Ovary (tissue), 9 donors: ENCODE data around the gene C1S. TPM values are rescaled to one million over a fixed set of nuclear protein-coding genes. Genes with fewer than 3 reads are reported as not detected.

Source experiments
- DNase-seq, 5 donors: peaks; one replicate each; pipeline ENCODE4 v3.0.0-alpha.2; 2019 to 2020
- H3K27ac ChIP-seq, 2 donors: fragments of 200-600 bp; one replicate each; pipeline versions ENCODE4 v1.5.1 to v1.8.0; 2019 to 2022
- H3K27me3 ChIP-seq: fragments of 200-600 bp; one replicate; pipeline ENCODE4 v1.8.0; 2022
- H3K36me3 ChIP-seq: fragments of 200-600 bp; sonication (generic); one replicate; pipeline ENCODE4 v1.5.1; 2019
- H3K4me1 ChIP-seq: one replicate; pipeline ENCODE4 v1.8.1; 2013; ENCODE audit warnings: mild to moderate bottlenecking, moderate library complexity; ENCODE audit not compliant: insufficient read depth
- H3K4me3 ChIP-seq: fragments of 200-600 bp; sonication (generic); one replicate; pipeline ENCODE4 v1.5.1; 2017
- H3K9me3 ChIP-seq, 2 donors: fragments of 200-600 bp in 1 of 2; sonication (generic) in 1 of 2; one replicate each; pipeline versions ENCODE4 v1.5.1 to v1.8.1; 2013 to 2019; ENCODE audit warnings: mild to moderate bottlenecking in 1 of 2, moderate library complexity in 1 of 2
- CTCF ChIP-seq, 3 donors: fragments of 450-650 bp in 2 of 3; fragments of 200-600 bp in 1 of 3; IDR thresholded peaks; one replicate each; pipeline versions ENCODE4 v1.5.1 to v1.8.0; 2016 to 2022; ENCODE audit warnings: antibody characterized with exemption in 3 of 3, mild to moderate bottlenecking in 1 of 3
- EP300 ChIP-seq: sonication (generic); formaldehyde crosslinking; IDR thresholded peaks from one replicate; pipeline ENCODE4 v1.6.1; 2017; ENCODE audit warnings: antibody characterized with exemption
- POLR2A ChIP-seq: fragments of 450-650 bp; IDR thresholded peaks from one replicate; pipeline ENCODE4 v1.6.1; 2017; ENCODE audit warnings: antibody characterized with exemption, mild to moderate bottlenecking, moderate library complexity
- WGBS, 3 donors: extraction: QIAGEN DNeasy Blood & Tissue Kit in 1 of 3; methylation state at CpG; one replicate each; pipeline versions ENCODE4 v1.1.5 to v1.1.7; 2013 to 2017; 5-methylcytosine and 5-hydroxymethylcytosine counted together
- intact Hi-C, 4 donors: fragments of 100-400 bp; cut with DNase I; formaldehyde crosslinking; loops; one replicate each; pipeline versions ENCODE4 v1.11.0 to v1.15.1; 2022 to 2023
- polyA plus RNA-seq, 2 donors: library from polyadenylated mRNA; stranded (reverse); fragments of 200-250 nt in 1 of 2; fragments of 350-450 nt in 1 of 2; fragmentation: Illumina TruSeq in 1 of 2; extraction: RNeasy Lipid Tissue Mini Kit (QIAGEN cat#74804) in 1 of 2; gene quantifications; one replicate each; pipeline ENCODE4 v1.2.3, GENCODE V29; 2013 to 2014
- total RNA-seq, 7 donors: library from RNA; depleted of rRNA in 2 of 7; stranded (reverse); fragments of >200 nt in 2 of 7; fragmentation: NEBNext Ultra II Directional in 3 of 7; extraction: Animal tissue kit (Norgen Biotek cat#: 25700) in 3 of 7; gene quantifications; one replicate each; pipeline versions ENCODE4 v1.1.0 to v1.2.4, GENCODE V29; 2016 to 2023
- donor health status: DM: no; HTN: no; CAD: no; lungs with moderate emphysema.
- donor health status: DM: no; HTN: no; CAD: no.
- donor health status: Bipolar disorder and iron deficiency.
- donor health status: DM: yes; HTN: yes; CAD: no.
- donor health status: DM: no; HTN: no; CAD: no.
- donor health status: DM: yes; HTN: yes; CAD: no.

Gene C1S
- total and polyA plus RNA-seq, 9 donors: 499 to 1,495 (median 952) TPM

DNA sequence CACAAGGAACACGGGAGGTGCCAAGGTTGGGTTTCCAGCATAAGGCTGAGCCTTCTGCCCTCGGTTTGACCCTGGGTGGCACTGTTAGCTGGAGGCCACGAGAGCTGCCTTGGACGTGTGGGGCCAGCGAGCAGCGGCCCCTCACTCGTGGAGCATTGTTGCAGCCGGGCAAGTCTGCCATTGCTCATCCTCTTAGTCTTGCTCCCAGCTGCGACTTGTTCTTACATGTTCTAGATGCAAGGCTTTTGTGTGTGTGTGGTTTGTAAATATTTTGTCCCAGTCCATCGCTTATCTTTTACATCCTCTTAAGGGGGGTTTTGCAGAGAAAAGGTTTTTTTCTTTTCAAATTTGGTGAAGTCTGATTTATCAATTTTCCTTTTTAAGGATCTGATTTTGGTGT lies 21.1 kb upstream of the C1S start:
- WGBS, 3 donors: 50 to 64% (median 63%) methylated on average over 10 of the region's 10 CpGs
- Histone ChIP-seq H3K4me1 (no peaks in the 10 kb centered on the region), H3K4me3 (no peak overlapping the region), H3K9me3 (no peaks in the 10 kb centered on the region), H3K27me3 (no peaks in the 10 kb centered on the region), H3K36me3 (no peaks in the 10 kb centered on the region), H3K27ac (no peak overlapping the region)
- intact Hi-C loops: no loop called here
- no peak for DNase-seq
- TF ChIP-seq EP300 (no peak), POLR2A (no peak), CTCF (IDR thresholded peaks at IDR 0.05) (no peak)

- Histone ChIP-seq H3K27me3 (no peaks in the 10 kb centered on the region), H3K4me1 (no peaks in the 10 kb centered on the region), H3K27ac (no peak overlapping the region), H3K36me3 (no peaks in the 10 kb centered on the region), H3K4me3 (no peak overlapping the region), H3K9me3 (no peaks in the 10 kb centered on the region)
- DNase-seq: no peak
- intact Hi-C loops: no loop called here
- 50 to 62% (median 55%) methylated on average over 6 of the region's 6 CpGs for WGBS, 3 donors
- TF ChIP-seq POLR2A: no peak
- no peak for TF ChIP-seq EP300
- no peak for TF ChIP-seq CTCF (IDR thresholded peaks at IDR 0.05)
Measured at GRCh38 chr12:7042842-7043241, 17.7 kb upstream of the C1S start.

- intact Hi-C loops: no loop called here
- H3K36me3 ChIP-seq: no peaks in the 10 kb centered on the region
- no peaks in the 10 kb centered on the region for H3K4me1 ChIP-seq
- H3K4me3 ChIP-seq: no peak overlapping the region
- no peak for DNase-seq
- H3K27ac ChIP-seq: no peak overlapping the region
- TF ChIP-seq CTCF (IDR thresholded peaks at IDR 0.05): no peak
- TF ChIP-seq EP300: no peak
- TF ChIP-seq POLR2A: no peak
- WGBS, 3 donors: 87 to 91% (median 89%) methylated on average over 9 of the region's 9 CpGs
- H3K9me3 ChIP-seq: no peaks in the 10 kb centered on the region
- no peaks in the 10 kb centered on the region for H3K27me3 ChIP-seq
Measured at GRCh38 chr12:7045913-7046312, 14.6 kb upstream of the C1S start.

DNA sequence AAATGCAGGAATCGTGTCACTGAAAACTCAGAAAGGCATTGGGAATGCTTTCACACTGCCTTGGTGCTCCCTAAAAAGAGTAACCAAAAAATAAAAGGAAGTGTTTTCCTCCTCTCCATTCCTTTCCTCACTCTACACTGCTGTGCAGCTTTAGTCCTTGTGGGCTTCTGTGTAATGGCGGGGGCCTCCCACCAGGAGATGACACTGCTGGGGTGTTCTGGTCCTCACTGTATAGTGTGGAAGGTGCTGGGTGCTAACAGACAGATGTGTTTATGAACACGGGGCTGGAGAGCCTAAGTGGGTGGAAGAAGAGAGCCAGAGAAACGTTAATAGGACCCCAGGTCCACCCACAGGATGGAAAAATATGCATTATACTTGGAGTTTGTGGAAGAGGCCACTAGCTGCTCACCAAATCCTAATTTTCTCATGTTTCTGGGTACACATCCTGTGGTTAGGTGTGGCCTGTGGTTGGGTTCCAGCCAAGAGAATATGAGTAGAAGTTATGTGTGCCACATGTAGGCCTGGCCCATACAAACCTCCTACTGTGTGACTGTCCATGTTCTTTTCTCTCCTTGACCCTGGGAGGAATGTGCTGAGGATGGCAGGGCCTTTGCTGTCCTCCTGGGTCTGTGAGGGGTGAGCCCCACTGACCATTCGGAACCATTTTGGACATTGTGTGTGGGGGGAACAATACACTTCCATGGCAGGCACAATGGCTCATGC lies 14.0 kb upstream of the C1S start:
- 80 to 84% (median 83%) methylated on average over 5 of the region's 5 CpGs for WGBS, 3 donors
- intact Hi-C loops: no loop called here
- no peak for TF ChIP-seq EP300
- no peak for TF ChIP-seq POLR2A
- TF ChIP-seq CTCF (IDR thresholded peaks at IDR 0.05): no peak

More for the DNA sequence above, 14.0 kb upstream of the C1S start:
- Histone ChIP-seq H3K27ac (no peak overlapping the region), H3K9me3 (no peaks in the 10 kb centered on the region), H3K27me3 (no peaks in the 10 kb centered on the region), H3K4me3 (no peak overlapping the region), H3K4me1 (no peaks in the 10 kb centered on the region), H3K36me3 (no peaks in the 10 kb centered on the region)
- no peak for DNase-seq
